ENCODE measurements around the gene DPP8. TPM values are rescaled to one million over a fixed set of nuclear protein-coding genes. Genes with fewer than 3 reads are reported as not detected.
"Not testable (repeated sequence)": the region's sequence is repeated elsewhere in the genome, so short reads cannot be mapped to it uniquely, and the experiment has no call there.

Gene DPP8
- total RNA-seq, 1 donor from 2014 or later: 39.4 TPM

DNA sequence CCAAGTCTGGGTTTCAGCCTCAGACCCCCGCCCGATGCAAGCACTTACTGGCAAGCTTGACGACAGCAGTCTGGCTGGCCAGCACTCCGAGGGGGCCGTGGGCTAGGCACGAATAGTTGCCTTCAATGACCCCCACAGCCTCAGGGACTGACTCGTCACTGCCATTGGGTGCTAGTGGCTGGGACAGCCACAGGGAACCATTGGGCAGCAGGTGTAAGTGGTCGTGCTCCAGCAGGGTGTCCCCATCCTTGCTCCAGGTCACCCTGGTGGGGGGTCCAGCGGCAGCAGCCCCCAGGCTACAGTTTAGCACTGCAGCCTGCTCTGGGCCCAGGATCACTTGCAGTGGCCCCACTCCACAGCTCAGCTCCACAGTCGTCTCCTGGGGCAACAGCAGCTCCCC lies 106.5 kb downstream of the DPP8 start:
- DNase-seq (ENCODE audit: low spot score) (no peak), ATAC-seq (no peak)
- intact Hi-C loops (cut with DNase I): no loop called here

DNA sequence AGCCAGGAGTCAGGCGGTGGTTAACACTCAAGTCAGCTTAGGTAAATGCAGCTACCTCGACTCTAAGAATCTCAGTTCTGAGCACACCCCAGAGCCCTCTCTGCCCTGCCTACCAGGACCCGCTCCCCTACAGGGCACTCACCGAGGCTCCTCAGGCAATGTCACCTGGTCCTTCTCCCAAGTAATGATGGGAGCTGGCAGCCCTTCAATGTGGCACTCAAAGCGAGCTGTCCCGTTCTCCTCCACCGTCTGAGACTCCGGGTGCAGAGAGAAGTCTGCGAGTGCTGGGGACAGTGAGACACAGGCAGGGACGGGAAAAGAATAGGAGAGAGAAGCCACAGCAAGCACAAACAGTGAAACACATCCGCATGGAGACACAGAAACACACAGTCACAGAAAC lies 107.5 kb downstream of the DPP8 start:
- intact Hi-C loops (cut with DNase I): no loop called here
- DNase-seq (ENCODE audit: low spot score) (no peak), ATAC-seq (no peak)

DNA sequence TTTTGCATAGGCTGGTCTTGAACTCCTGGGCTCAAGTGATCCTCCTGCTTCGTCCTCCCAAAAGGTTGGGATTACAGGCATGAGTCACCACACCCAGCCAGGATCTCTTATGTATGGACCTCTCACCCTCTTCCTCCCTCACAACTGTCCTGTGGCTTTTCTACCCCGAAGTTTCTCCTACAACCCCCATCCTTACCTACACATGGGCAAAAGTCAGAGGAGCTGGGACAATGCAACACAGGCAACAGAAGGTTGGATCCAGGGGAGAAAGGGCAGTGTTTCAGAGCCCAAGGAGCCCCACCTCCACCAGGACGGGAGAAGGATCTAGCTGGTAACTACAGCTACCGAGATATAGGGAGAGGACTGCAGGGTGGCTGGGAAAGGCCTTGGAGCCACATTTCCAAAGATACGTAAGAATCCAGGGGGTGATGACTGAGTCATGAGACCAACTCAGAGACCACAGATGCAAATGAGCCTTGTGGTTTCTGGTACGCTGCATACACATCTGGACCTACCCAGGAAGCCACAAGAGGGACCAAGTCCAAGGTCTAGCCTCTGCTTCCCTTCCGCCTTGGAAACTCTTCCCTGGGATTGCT lies 108.4 kb downstream of the DPP8 start:
- no peak for DNase-seq (ENCODE audit: low spot score)
- ATAC-seq: peak; percentile 38

DNA sequence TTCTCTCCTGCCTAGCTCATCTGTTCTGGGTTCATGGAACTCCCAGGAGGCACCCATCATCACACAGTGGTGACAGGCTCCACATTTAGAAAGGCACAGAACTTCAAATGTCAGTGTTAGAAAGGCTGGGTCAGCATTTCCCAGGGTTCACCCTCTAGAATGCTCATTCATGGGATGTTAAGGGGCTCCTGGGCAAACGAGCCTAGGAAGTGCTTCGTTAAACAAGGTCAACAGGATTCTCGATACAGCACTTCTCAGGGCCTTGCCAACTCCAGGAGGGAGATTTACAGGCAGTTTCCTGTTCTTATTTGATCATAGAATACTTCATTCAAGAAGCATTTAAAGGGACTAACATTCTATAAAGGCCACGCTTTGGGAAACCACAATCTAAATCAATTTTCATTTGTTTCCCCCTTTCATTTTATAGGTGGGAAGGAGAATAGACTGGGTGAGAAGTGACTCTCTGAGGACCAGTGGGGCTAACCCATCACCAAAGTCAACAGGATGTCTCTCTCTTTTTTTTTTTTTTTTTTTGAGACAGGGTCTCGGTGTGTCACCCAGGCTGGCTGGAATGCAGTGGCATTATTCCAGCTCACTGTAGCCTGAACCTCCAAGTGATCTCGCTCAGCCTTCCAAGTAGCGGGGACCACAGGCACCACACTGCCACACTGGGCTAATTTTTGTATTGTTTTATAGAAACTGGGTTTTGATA lies 109.0 kb downstream of the DPP8 start:
- ATAC-seq (no peak), DNase-seq (ENCODE audit: low spot score) (no peak)
- intact Hi-C loops (cut with DNase I): no loop called here

More for the DNA sequence above, 108.4 kb downstream of the DPP8 start:
- intact Hi-C loops (cut with DNase I): no loop called here

DNA sequence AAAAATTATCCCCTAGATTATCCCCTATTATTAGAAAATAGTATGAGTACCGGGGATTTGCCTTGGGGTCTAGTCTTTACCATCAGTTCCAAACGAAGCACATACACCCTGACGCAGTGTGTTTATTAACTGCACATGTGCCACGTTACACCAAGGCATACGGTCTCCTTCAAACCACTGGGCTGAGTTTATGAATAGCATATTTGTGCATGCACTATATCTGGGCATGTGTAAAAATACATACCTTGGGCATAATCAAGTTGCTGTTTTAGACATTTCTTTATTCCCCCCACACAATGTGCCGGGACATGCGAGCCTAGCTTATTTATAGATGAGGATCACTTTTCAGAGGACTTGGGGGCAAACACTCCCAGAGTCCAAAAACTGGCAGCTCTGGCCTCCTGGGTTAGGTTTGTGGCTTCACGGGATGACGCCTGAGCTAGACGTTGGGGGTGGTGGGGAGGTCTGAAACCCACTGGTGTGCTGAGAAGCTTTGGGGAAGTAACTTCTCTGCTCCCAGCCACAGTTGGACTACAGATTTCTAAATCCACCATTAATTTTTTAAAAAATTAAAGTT lies 111.0 kb downstream of the DPP8 start:
- no peak for ATAC-seq
- intact Hi-C loops (cut with DNase I): no loop called here
- no peak for DNase-seq (ENCODE audit: low spot score)

DNA sequence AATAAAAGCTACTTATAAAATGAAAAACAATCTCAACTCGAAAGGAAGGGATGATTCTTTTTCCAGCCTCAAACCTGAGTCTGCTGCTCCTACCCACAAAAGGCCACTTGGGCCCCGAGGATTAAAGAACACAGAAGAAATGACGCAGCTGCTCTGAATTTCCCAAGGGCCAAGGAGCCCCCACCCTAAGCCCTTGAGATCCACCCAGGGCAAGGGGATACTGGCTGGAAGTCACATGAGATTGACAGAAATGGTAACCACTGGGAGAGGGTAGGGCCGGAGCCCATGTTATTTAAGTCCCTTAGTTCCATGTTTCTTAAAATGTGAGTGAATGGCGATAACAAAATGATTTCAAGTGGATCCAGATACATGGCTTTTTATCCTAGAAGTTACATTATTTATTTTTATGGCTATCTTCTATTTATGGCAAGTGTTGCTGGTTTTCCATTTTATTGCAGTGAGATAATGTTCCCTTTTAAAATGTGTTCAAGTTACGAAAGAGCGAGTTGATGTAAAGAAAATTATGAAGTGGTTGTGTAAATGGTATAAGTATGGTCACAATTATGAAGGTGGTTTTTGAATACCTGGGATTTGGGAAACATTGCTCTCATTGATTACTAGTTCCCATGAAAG lies 111.6 kb downstream of the DPP8 start:
- no peak for DNase-seq (ENCODE audit: low spot score)
- no peak for ATAC-seq
- intact Hi-C loops (cut with DNase I): no loop called here

DNA sequence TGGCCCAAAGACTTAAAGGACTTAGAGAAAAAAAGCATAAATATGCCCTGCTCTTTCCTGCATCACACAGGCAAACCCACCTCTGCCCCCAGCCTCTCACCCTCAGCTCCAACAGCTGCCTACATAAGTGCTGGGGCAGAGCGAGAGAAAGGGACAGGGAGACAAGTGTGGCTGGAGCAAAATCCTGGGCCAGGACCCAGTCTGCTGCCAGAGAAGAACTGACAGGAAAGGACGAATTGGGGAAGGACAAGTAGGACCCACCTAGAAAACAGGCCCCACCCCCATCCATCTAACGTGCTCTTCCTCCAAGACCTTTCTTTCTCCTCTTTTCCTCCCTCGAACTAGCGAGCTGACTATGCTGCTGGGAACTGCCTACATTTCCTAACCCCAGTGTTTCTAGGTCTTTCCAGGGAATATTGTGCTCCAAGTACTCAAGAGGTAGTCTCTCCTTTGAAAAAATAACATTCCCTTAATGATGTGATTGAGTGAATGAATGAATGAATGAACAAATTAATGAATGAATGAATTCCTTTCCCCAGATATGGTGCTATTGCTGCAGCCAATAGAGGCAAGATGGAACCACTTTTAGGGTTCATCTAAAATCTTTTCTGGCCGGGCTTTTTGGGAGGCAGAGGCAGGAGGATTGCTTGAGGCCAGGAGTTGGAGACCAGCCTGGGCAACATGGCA lies 113.2 kb downstream of the DPP8 start:
- DNase-seq (ENCODE audit: low spot score) (no peak), ATAC-seq (no peak)
- intact Hi-C loops (cut with DNase I): no loop called here

- DNase-seq (ENCODE audit: low spot score) (no peak), ATAC-seq (no peak)
- intact Hi-C loops (cut with DNase I): no loop called here
These were observed 114.5 kb downstream of the DPP8 start for GRCh38 chr15:65402961-65403360.

DNA sequence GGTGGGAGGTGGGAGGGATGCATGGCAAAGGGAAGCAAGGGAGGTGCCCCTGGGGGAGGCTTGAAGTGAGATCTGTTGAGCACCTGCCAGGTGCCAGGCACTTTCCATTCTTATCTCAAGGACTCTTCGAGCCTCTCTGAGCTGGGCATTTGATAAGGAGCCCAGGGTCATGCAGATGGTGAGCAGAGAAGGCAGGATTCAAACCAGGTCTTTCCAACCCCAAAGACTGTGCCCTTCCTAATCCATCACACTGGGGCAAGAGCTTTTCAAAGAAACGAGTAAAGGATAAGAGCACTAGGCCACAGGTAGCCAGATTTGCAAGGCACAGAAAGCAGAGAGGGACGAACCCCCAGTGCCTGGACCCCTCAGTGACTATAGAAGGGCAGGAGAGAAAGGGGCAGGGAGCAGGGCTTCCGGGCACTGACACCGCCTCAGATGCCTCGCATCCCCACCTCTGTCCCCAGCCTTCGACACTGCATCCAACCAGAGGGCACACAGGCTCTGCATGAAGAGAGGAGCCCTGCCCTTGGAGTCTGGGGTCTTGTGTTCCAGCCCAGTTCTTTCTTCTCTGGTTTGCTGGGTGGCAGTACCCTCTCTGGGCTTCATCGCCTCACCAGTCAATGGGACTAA lies 115.8 kb downstream of the DPP8 start:
- ATAC-seq (no peak), DNase-seq (ENCODE audit: low spot score) (no peak)
- intact Hi-C loops (cut with DNase I): no loop called here

- ATAC-seq (peak; percentile 86), DNase-seq (ENCODE audit: low spot score) (no peak)
- intact Hi-C loops (cut with DNase I): no loop called here
These were observed 116.5 kb downstream of the DPP8 start for GRCh38 chr15:65400760-65401610.

- no peak for DNase-seq (ENCODE audit: low spot score)
- intact Hi-C loops (cut with DNase I): no loop called here
- ATAC-seq: no peak
These were observed 117.5 kb downstream of the DPP8 start for GRCh38 chr15:65399997-65400396.

- intact Hi-C loops (cut with DNase I): no loop called here
- ATAC-seq: no peak
- DNase-seq (ENCODE audit: low spot score): no peak
These were observed 118.3 kb downstream of the DPP8 start for GRCh38 chr15:65399001-65399706.

DNA sequence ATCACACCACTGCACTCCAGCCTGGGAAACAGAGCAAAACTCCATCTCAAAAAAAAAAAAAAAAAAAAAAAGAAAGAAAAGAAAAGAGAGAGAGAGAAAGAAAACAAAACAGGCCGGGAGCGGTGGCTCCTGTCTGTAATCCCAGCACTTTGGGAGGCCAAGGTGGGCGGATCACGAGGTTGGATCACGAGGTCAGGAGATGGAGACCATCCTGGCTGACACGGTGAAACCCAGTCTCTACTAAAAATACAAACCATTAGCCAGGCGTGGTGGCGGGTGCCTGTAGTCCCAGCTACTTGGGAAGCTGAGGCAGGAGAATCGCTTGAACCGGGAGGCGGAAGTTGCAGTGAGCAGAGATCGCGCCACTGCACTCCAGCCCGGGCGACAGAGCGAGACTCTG lies 119.0 kb downstream of the DPP8 start:
- ATAC-seq; intact Hi-C loops (cut with DNase I); DNase-seq (ENCODE audit: low spot score): not testable (repeated sequence)

DNA sequence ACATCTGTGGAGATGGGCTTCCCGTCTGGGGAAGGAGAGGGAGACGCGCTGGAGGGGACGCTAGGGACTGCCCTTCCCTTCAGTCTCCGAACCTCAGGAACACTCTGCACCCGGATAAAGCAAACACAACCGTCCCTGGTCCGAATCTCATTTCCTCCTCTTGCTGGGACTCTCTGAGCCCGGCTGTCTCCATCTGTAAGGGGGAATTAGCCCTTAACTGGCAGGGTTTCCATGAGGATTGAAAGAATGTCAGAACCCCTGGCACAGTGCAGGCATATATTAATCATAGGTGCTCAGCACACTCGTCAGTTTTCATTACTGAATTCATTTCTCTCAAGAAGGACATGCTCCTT lies 120.5 kb downstream of the DPP8 start:
- DNase-seq (ENCODE audit: low spot score) (no peak), ATAC-seq (no peak)
- intact Hi-C loops (cut with DNase I): no loop called here

GRCh38 chr15:65396283-65396964 lies 121.1 kb downstream of the DPP8 start:
- intact Hi-C loops (cut with DNase I): no loop called here
- ATAC-seq: no peak
- no peak for DNase-seq (ENCODE audit: low spot score)

GRCh38 chr15:65395567-65396202 lies 121.8 kb downstream of the DPP8 start:
- no peak for ATAC-seq
- intact Hi-C loops (cut with DNase I): no loop called here
- DNase-seq (ENCODE audit: low spot score): no peak

GRCh38 chr15:65394936-65395335 lies 122.6 kb downstream of the DPP8 start:
- ATAC-seq: no peak
- DNase-seq (ENCODE audit: low spot score): no peak
- intact Hi-C loops (cut with DNase I): no loop called here
